Testis (tissue), 2 donors: ENCODE measurements around the gene TAF6.

Source experiments
- POLR2A ChIP-seq: fragments of 450-650 bp; IDR thresholded peaks from one replicate; pipeline ENCODE4 v1.6.1; 2017; ENCODE audit warnings: antibody characterized with exemption, mild to moderate bottlenecking, moderate library complexity
- TF ChIP-seq, protein P1 (sequence below), 3 experiments: fragments of 450-650 bp in 2 of 3; fragments of 200-600 bp in 1 of 3; sonication (generic) in 1 of 3; IDR thresholded peaks; one replicate each; pipeline ENCODE4 v1.5.1; 2016 to 2019; ENCODE audit warnings: antibody characterized with exemption in 3 of 3, mild to moderate bottlenecking in 2 of 3, moderate library complexity in 1 of 3

DNA sequence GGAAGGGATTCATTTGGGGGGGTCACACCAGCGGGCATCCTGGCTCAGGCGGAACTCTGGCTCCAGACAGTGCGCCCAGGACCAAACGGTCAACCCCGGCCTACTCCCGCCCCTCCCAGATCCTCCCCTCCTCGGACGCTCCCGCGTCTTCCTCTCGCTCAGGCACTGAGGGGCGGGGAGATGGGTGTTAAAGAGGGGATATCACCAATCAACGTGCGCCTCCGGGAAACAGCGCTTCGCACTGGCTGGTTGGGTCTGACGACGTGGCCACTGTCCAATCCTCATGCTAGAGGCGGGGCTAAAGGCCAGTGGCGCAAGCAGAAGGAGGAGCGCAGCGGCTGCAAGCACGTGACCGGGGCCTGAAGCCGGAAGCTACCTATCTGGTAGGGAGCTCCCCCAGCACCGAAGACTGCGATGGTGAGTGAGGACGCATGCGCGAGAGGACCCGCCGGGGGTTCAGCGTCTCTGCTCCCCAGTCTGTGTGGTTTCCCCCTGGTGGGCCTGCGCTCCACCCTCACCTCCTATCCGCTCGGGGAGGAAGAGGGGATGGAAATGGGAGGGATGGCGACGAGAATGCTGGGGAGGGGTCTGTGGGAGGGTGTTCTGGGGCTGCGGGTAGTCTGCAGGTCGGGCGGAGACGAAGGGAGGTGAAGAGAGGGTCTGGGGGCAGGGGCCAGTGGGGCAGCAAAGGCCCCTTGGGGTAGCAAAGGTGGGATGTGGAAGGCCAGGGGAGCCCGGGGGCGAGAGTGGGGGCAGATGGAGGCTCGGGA, 29.6 kb upstream of the TAF6 start, which contains the start of gene LAMTOR4:
- TF ChIP-seq, protein P1, sequence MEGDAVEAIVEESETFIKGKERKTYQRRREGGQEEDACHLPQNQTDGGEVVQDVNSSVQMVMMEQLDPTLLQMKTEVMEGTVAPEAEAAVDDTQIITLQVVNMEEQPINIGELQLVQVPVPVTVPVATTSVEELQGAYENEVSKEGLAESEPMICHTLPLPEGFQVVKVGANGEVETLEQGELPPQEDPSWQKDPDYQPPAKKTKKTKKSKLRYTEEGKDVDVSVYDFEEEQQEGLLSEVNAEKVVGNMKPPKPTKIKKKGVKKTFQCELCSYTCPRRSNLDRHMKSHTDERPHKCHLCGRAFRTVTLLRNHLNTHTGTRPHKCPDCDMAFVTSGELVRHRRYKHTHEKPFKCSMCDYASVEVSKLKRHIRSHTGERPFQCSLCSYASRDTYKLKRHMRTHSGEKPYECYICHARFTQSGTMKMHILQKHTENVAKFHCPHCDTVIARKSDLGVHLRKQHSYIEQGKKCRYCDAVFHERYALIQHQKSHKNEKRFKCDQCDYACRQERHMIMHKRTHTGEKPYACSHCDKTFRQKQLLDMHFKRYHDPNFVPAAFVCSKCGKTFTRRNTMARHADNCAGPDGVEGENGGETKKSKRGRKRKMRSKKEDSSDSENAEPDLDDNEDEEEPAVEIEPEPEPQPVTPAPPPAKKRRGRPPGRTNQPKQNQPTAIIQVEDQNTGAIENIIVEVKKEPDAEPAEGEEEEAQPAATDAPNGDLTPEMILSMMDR (IDR thresholded peaks at IDR 0.05), result no peak
- peak; percentile 6 for TF ChIP-seq POLR2A
